Liver (tissue), 3 donors: ENCODE results near the gene SLX4IP.

ENCODE experiments used
- SP1 ChIP-seq: IDR thresholded peaks from 2 replicates; pipeline ENCODE4 v1.6.1; 2018; ENCODE audit warnings: antibody characterized with exemption, mild to moderate bottlenecking
- TF ChIP-seq, protein P1 (sequence below): fragments of 150-350 bp; IDR thresholded peaks from 2 replicates; pipeline ENCODE4 v1.5.1; 2017; ENCODE audit warnings: improper control_type of control experiment, low read depth, low read length; ENCODE audit not compliant: missing input control
- donor health status: healthy.
- donor health status: healthy.

- TF ChIP-seq, protein P1, sequence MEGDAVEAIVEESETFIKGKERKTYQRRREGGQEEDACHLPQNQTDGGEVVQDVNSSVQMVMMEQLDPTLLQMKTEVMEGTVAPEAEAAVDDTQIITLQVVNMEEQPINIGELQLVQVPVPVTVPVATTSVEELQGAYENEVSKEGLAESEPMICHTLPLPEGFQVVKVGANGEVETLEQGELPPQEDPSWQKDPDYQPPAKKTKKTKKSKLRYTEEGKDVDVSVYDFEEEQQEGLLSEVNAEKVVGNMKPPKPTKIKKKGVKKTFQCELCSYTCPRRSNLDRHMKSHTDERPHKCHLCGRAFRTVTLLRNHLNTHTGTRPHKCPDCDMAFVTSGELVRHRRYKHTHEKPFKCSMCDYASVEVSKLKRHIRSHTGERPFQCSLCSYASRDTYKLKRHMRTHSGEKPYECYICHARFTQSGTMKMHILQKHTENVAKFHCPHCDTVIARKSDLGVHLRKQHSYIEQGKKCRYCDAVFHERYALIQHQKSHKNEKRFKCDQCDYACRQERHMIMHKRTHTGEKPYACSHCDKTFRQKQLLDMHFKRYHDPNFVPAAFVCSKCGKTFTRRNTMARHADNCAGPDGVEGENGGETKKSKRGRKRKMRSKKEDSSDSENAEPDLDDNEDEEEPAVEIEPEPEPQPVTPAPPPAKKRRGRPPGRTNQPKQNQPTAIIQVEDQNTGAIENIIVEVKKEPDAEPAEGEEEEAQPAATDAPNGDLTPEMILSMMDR = no peak
- TF ChIP-seq SP1 = no peak
Measured at GRCh38 chr20:10478930-10479329, 43.8 kb downstream of the SLX4IP start.
